ENCODE measurements around the gene ACOT7.

Gene ACOT7

DNA sequence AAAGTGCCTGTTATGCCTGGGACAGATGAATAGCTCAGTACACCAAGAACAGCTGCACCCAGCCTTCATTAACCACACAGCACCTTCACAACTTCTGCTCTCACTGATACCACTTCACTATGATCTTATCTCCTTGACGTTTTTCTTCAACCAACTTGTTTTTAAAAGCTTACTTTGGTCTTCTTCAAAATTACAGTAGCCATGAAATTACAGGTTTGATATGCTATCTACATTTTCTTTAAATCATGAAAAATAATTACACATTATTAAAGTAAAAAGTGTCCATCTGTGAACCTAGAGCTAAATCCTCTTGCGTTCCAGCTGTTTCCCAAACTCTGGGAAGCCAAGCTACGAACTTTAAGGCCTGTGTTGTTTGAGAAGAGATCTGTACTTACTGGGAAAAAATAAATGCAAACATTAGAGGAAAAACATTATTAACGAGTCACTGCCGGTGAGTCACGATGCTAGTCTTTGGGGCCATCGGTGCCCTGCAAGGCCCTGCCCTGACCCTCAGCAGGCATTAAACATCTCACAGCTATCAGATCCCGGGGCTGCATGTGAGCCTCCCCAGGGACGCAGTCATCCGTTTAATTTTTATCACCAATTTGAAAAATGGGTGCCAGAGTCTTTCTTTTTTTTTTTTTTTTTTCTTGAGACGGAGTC, 76.3 kb downstream of the ACOT7 start:
- H3K36me3 ChIP-seq (ENCODE audit: insufficient read depth, low read length): no peaks in the 10 kb centered on the region
- no peaks in the 10 kb centered on the region for H3K79me2 ChIP-seq (ENCODE audit: insufficient read depth, low read length)
- no peak overlapping the region for H3K27ac ChIP-seq (ENCODE audit: low read depth, low read length, poor library complexity, severe bottlenecking)
- no peaks in the 10 kb centered on the region for H3K4me1 ChIP-seq (ENCODE audit: insufficient read depth, low read length, severe bottlenecking)
- H2AFZ ChIP-seq (ENCODE audit: low read length): no peak overlapping the region
- no peak overlapping the region for H3K4me3 ChIP-seq (ENCODE audit: low read depth, low read length, poor library complexity, severe bottlenecking)
- no peaks in the 10 kb centered on the region for H3F3A ChIP-seq (ENCODE audit: insufficient read depth, low read length)
- no peak overlapping the region for H3K9ac ChIP-seq (ENCODE audit: low read length)
- H3K9me3 ChIP-seq (ENCODE audit: low read length): no peaks in the 10 kb centered on the region
- H3K27me3 ChIP-seq (ENCODE audit: insufficient read depth, low read length): no peaks in the 10 kb centered on the region
- no peaks in the 10 kb centered on the region for H4K20me1 ChIP-seq (ENCODE audit: insufficient read depth, low read length)
- TF ChIP-seq, protein P1, sequence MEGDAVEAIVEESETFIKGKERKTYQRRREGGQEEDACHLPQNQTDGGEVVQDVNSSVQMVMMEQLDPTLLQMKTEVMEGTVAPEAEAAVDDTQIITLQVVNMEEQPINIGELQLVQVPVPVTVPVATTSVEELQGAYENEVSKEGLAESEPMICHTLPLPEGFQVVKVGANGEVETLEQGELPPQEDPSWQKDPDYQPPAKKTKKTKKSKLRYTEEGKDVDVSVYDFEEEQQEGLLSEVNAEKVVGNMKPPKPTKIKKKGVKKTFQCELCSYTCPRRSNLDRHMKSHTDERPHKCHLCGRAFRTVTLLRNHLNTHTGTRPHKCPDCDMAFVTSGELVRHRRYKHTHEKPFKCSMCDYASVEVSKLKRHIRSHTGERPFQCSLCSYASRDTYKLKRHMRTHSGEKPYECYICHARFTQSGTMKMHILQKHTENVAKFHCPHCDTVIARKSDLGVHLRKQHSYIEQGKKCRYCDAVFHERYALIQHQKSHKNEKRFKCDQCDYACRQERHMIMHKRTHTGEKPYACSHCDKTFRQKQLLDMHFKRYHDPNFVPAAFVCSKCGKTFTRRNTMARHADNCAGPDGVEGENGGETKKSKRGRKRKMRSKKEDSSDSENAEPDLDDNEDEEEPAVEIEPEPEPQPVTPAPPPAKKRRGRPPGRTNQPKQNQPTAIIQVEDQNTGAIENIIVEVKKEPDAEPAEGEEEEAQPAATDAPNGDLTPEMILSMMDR (IDR thresholded peaks at IDR 0.05; ENCODE audit: low read length): no peak
- no peak for TF ChIP-seq EZH2 (IDR thresholded peaks at IDR 0.05; ENCODE audit: borderline replicate concordance, low read length)
- no peak overlapping the region for H3K4me2 ChIP-seq (ENCODE audit: low read length)
- H3K9me2 ChIP-seq (ENCODE audit: low read depth, low read length): no peaks in the 10 kb centered on the region

DNA sequence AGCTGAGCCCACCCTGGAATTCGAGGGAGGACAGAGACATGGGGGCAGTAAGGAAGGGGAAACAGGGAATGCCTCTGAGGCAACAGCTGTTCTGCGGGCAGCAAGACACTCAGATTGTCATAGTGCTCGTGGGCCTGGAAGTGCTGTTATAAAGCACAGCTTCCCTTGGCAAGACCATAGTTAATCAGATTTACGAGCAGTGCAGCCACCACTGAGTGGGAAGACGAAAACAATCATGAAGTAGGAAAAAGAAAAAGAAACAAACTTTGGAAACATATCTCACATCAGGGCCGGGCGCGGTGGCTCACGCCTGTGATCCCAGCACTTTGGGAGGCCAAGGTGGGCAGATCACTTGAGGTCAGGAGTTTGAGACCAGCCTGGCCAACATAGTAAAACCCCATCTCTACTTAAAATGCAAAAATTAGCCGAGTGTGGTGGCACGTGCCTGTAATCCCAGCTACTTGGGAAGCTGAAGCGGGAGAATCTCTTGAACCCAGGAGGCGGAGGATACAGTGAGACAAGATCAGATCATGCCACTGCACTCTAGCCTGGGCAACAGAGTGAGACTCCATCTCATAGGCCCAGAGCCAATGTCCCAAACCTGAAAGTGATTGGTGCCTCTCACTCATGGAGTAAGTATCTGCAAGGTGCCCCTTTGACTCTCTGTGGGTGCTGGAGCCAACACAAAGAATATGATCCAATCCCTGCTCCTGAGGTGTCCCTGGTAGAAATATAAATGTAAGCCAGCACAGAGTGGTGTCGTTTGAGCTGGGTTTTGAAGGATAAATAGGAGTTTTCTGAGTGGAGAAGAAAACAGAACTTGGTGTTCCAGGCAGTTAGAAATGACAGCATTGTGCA, 77.1 kb downstream of the ACOT7 start:
- Histone ChIP-seq H3K9ac (ENCODE audit: low read length) (no peak overlapping the region), H4K20me1 (ENCODE audit: insufficient read depth, low read length) (no peaks in the 10 kb centered on the region), H3K27ac (ENCODE audit: low read depth, low read length, poor library complexity, severe bottlenecking) (no peak overlapping the region), H3K9me3 (ENCODE audit: low read length) (no peaks in the 10 kb centered on the region), H3K9me2 (ENCODE audit: low read depth, low read length) (no peaks in the 10 kb centered on the region), H3K36me3 (ENCODE audit: insufficient read depth, low read length) (no peaks in the 10 kb centered on the region), H3F3A (ENCODE audit: insufficient read depth, low read length) (no peaks in the 10 kb centered on the region), H3K4me2 (ENCODE audit: low read length) (no peak overlapping the region), H3K4me3 (ENCODE audit: low read depth, low read length, poor library complexity, severe bottlenecking) (no peak overlapping the region), H3K79me2 (ENCODE audit: insufficient read depth, low read length) (no peaks in the 10 kb centered on the region), H2AFZ (ENCODE audit: low read length) (no peak overlapping the region), H3K27me3 (ENCODE audit: insufficient read depth, low read length) (no peaks in the 10 kb centered on the region), H3K4me1 (ENCODE audit: insufficient read depth, low read length, severe bottlenecking) (no peaks in the 10 kb centered on the region)
- TF ChIP-seq, protein P1 (IDR thresholded peaks at IDR 0.05; ENCODE audit: low read length): no peak
- TF ChIP-seq EZH2 (IDR thresholded peaks at IDR 0.05; ENCODE audit: borderline replicate concordance, low read length): no peak

DNA sequence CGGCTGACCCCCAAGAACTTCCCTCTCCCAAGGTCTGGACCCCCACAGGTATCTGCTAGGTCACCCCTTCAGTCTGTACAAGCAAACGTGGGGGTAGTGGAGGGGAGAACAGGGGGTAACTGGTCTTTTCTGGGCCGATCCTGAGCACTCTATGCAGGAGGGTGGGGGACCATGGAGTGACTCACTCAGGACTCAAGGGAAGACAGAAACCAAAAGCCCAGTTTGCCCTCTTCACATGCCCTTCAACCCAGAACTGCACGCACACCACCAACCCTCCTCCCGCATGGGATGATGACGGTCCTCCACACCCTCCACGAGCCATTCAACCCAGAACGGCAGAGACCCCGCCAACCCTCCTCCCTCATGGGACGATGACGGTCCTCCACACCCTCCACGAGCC, 79.1 kb downstream of the ACOT7 start:
- H3K9me2 ChIP-seq (ENCODE audit: low read depth, low read length): no peaks in the 10 kb centered on the region
- H3K79me2 ChIP-seq (ENCODE audit: insufficient read depth, low read length): no peaks in the 10 kb centered on the region
- H3K4me2 ChIP-seq (ENCODE audit: low read length): no peak overlapping the region
- H3K27me3 ChIP-seq (ENCODE audit: insufficient read depth, low read length): no peaks in the 10 kb centered on the region
- no peaks in the 10 kb centered on the region for H3K36me3 ChIP-seq (ENCODE audit: insufficient read depth, low read length)
- no peak overlapping the region for H3K4me3 ChIP-seq (ENCODE audit: low read depth, low read length, poor library complexity, severe bottlenecking)
- no peaks in the 10 kb centered on the region for H3F3A ChIP-seq (ENCODE audit: insufficient read depth, low read length)
- H3K27ac ChIP-seq (ENCODE audit: low read depth, low read length, poor library complexity, severe bottlenecking): no peak overlapping the region
- H3K4me1 ChIP-seq (ENCODE audit: insufficient read depth, low read length, severe bottlenecking): no peaks in the 10 kb centered on the region
- no peaks in the 10 kb centered on the region for H3K9me3 ChIP-seq (ENCODE audit: low read length)
- H4K20me1 ChIP-seq (ENCODE audit: insufficient read depth, low read length): no peaks in the 10 kb centered on the region
- no peak overlapping the region for H2AFZ ChIP-seq (ENCODE audit: low read length)
- no peak for TF ChIP-seq EZH2 (IDR thresholded peaks at IDR 0.05; ENCODE audit: borderline replicate concordance, low read length)
- TF ChIP-seq, protein P1 (IDR thresholded peaks at IDR 0.05; ENCODE audit: low read length): no peak
- no peak overlapping the region for H3K9ac ChIP-seq (ENCODE audit: low read length)
